Activated CD4-positive, alpha-beta T cell treated with anti-CD3 and anti-CD28 coated beads, Interleukin-10, Interleukin-2, amounts not matched to agents 100 ng/mL and 50 ng/mL, durations not matched to agents 16 hours and 8 hours (primary cell): Measurements from ENCODE around the gene MT1A.
"Not testable (repeated sequence)": the region's sequence is repeated elsewhere in the genome, so short reads cannot be mapped to it uniquely, and the experiment has no call there.

ENCODE experiments used
- DNase-seq: peaks from one replicate; pipeline ENCODE4 v3.0.0-alpha.2; 2020

The MT1A gene

GRCh38 chr16:56610609-56611111 is 27.8 kb upstream of the MT1A start:
- peak; percentile 65 for DNase-seq

GRCh38 chr16:56611281-56611833 is 27.1 kb upstream of the MT1A start:
- DNase-seq: no peak

DNA sequence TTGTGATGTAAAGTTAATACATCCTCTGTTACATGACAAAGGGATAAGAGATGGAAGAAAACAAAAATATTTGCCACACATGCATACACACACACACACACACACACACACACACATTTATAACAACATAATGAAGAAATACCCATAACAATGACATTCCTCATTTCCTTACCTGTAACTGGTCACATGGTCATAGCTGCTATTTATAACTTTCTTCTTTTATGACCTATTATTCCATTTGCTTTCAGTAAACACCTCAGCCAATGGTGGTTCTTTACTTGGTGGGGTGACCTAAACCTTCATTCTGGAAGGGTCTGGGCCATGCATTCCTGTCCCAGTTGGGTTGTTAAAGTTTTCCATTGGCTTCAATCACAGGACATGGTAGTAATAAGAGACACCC is 24.8 kb upstream of the MT1A start:
- DNase-seq: no peak

DNA sequence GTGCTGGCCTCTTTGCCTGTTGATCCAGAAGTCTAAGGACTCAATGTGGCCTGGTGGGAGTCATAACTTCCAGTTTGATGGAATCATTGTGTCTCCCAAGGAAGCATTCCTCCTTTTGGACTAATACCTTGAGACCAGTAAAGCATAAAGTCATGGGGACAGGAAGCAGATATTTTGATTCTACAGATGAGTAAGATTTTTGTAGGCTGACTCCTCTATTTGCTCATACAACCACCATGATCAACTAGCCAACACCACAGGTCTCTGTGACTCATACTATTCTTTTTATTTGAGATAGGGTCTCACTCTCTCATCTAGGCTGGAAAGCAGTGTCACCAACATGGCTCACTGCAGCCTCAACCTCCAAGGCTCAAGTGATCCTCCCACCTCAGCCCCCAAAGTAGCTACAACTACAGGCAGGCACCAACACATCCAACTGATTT is 23.9 kb upstream of the MT1A start:
- peak; percentile 87 for DNase-seq

DNA sequence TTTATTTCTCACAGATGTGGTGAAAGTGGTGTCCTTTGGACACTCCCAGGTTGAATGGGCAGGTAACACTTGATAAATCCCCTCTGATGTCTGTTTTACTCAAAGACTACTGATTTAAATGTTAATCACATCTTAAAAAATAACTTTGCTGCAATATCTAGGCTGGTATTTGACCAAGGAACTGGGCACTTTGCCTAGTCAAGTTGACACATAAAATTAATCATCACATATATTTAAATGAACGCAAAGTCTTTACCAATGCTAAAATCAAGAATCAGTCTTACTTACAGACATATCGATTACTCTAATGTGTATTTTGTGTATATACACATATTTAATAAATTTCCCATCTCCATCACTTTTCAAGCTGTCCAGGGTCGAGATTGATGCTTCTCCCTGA is 23.1 kb upstream of the MT1A start:
- DNase-seq: no peak

DNA sequence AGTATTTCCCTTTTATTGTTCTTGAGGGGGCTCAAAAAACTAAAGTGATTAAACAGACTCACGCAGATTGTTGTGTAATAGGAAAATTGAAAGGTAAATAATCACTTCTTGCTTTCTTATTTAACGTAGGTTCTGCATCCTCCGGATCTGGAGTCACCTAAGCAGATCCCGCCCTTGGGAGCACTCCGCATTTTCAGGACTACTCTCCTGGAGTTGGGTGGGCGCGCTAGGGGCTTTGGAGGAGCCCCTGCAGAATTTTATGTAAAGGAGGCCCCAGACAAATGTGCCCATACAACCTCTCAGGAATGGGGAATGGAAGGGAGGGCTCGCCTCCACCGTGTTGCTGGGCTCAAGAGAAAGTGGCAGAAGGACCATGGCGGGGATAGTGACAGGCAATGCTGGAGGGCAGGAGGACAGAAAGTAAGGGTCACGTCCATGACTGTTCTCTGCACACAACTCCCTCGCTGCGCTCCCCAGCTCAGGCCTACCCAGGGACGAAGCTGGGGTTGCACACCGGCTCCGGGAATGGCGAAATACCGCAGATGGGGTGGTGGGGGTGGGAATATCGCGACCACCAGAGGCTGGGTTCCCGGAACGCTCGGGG is 21.8 kb upstream of the MT1A start:
- DNase-seq: no peak

- peak; percentile 72 for DNase-seq
These were observed 21.0 kb upstream of the MT1A start for GRCh38 chr16:56617212-56618085.

GRCh38 chr16:56618138-56618537 is 20.3 kb upstream of the MT1A start:
- DNase-seq: no peak

DNA sequence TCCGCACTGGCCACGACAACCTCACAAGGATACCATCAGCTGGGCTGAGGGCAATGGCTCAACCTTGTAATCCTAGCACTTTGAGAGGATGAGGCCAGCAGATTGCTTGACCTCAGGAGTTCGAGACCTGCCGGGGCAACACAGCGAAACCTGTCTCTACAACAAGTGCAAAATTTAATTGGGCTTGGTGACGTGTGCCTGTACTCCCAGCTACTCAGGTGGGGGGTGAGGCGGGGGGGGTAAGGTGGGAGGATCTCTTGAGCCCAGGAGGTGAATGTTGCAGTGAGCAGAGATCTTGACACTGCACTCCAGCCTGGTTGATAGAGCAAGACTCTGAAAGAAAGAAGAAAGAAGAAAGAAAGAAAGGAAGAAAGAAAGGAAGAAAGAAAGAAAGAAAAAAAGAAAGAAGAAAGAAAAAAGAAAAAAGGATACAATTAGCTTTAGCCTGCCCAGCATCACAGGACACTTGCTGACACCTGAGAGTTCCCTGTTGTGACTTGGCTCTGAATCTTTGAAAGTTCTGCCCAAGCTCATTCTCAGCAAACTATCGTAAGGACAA is 18.0 kb upstream of the MT1A start:
- no peak for DNase-seq

DNA sequence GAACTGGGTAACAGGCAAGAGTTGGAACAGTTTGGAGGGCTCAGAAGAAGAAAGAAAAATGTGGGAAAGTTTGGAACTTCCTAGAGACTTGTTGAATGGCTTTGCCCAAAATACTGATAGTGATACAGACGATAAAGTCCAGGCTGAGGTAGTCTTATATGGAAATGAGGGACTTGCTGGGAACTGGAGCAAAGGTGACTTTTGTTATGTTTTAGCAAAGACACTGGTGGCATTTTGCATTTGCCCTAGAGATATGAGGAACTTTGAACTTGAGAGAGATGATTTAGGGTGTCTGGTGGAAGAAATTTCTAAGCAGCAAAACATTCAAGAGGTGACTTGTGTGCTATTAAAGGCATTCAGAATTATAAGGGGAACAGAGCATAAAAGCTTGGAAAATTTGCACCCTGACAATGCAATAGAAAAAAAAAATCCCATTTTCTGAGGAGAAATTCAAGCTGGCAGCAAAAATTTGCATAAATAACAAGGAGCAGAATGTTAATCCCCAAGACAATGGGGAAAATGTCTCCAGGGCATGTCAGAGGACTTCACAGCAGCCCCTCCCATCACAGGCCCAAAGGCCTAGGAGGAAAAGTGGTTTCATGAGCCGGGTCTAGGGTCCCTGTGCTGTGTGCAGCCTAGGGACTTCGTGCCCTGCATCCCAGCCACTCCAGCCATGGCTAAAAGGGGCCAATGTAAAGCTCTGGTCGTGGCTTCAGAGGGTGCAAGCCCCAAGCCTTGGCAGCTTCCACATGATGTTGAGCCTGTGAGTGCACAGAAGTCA is 16.6 kb upstream of the MT1A start:
- not testable (repeated sequence) for DNase-seq

- DNase-seq: not testable (repeated sequence)
These were observed 15.3 kb upstream of the MT1A start for GRCh38 chr16:56623184-56623583.

- no peak for DNase-seq
These were observed 14.8 kb upstream of the MT1A start for GRCh38 chr16:56623637-56624036.

DNA sequence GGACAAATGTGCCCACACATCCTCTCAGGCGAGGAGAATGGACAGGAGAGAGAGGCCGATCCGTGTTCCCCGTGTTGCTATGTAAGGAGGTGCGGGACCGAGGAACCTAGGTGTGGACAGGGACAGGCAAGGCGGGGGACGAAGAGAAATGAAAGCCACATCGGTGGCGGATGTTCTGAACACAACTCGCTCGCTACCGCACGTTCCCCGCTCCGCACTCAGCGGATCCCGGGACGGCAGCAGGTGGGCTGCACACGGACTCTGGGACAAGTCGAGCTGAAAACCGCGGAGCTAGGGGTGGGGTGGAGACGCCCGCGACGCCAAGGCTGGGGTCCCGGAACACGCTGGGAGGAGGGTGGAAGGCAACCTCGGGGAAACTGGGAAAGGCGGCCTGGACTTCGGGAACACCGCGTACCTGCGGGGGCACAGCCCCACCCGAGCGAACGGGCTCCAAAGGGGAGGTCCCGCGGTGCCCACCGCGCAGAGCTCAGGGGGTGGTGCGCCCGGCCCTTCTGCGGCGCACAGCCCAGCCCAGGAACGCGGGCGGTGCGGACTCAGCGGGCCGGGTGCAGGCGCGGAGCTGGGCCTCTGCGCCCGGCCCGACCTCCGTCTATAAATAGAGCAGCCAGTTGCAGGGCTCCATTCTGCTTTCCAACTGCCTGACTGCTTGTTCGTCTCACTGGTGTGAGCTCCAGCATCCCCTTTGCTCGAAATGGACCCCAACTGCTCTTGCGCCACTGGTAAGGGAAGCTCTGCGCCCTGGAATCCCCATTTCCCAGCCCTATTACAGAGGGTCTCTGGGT is 13.1 kb upstream of the MT1A start, which contains the start of gene MT1E:
MT1E (plus strand) TSS at position 642 of the 803 bp plus-strand sequence; CDS start at position 713, 71 bp downstream.
- DNase-seq: peak; percentile 72

- no peak for DNase-seq
These were observed 12.4 kb upstream of the MT1A start for GRCh38 chr16:56625943-56626654.

GRCh38 chr16:56626685-56627084 is 11.8 kb upstream of the MT1A start:
- no peak for DNase-seq

DNA sequence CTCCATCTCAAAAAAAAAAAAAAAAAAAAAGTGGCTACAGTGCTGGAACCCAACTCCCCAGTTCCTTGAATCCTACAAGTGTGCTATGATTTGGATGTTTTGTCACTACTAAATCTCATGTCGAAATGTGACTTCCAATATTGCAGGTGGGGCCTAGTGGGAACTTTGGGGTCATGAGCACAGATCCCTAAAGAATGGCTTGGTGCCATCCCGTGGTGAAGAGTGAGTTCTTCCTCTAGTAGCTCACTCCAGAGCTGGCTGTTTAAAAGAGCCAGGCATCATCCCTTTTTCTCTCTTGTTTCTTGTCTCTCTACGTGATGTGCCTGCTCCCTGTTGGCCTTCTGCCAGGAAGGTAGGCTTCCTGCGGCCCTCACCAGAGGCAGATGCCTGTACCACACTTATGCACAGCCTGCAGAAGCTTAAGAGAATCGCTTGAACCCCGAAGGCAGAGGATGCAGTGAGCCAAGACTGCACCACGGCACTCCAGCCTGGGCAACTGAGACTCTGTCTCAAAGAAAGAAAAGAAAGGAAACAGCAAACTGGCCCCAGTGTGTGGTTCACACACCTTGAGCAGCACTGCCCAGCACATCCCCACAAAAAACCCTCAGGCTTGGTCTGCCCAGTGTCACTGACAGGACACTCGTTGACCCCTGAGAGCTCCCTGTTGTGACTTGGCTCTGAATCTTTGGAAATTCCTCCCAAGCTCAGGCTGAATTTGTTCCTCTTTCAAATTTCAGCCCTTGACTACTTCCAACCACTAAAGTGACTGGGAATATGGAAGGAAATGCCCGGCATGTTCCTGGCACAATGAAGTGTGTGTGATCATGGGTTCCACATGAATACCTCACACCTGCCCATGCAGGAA is 9.7 kb upstream of the MT1A start:
- DNase-seq: no peak

DNA sequence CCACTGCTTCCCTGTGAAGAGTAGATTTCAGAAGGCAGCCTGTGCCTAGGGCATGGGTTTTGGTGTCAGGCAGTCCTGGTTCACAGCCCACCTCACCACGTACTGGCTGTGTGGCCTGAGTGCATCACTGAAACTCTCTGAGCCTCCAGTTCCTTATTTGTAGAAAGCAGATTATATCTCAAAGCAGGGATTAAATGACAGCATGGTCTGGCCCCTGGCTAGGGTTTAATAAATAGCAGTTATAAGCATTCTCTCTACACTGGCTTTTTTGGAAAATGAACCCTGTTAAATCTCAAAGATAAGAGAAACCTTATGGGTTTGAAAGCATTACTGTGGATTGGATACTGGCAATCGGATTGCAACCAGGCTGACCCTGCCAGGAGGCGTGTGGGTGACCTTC is 8.9 kb upstream of the MT1A start:
- no peak for DNase-seq

GRCh38 chr16:56630134-56630533 is 8.3 kb upstream of the MT1A start:
- DNase-seq: no peak

DNA sequence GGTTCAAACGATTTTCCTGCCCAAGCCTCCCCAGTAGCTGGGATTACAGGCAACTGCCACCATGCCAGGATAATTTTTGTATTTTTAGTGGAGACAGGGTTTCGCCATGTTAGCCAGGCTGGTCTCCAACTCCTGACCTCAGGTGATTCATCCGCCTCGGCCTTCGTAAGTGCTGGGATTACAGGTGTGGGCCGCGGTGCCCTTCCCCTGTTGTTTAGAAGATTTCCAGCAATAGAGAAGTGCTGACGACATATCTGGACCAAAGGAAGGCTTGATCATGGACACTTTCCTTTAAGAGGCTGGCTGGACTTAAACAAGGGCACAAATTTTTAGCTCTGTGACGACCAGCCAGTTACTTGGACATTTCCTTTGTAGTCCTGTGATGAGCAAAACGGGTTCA is 7.3 kb upstream of the MT1A start:
- no peak for DNase-seq

GRCh38 chr16:56631832-56632155 is 6.7 kb upstream of the MT1A start:
- no peak for DNase-seq
